Esophagus muscularis mucosa (tissue), 4 donors: ENCODE results near the gene LMAN2L. TPM values are rescaled to one million over a fixed set of nuclear protein-coding genes. Genes with fewer than 3 reads are reported as not detected.

Experiments
- DNase-seq: peaks from one replicate; pipeline ENCODE4 v3.0.0-alpha.2; 2017; ENCODE audit errors: extremely low spot score
- H3K27ac ChIP-seq, 4 donors: fragments of 200-600 bp; sonication (generic); replicated peaks in 1 of 4; 1 replicate in 3 of 4; 2 replicates in 1 of 4; pipeline ENCODE4 v1.5.1; 2016 to 2019; ENCODE audit warnings: mild to moderate bottlenecking in 1 of 4
- H3K27me3 ChIP-seq, 4 donors: fragments of 200-600 bp; sonication (generic); one replicate each; pipeline versions ENCODE4 v1.5.1 to v1.6.0; 2016 to 2019
- H3K36me3 ChIP-seq, 4 donors: fragments of 200-600 bp; sonication (generic); one replicate each; pipeline ENCODE4 v1.5.1; 2016 to 2019
- H3K4me1 ChIP-seq, 4 donors: fragments of 200-600 bp; sonication (generic); one replicate each; pipeline ENCODE4 v1.5.1; 2016 to 2019
- H3K4me3 ChIP-seq, 4 donors: fragments of 200-600 bp; sonication (generic); 1 replicate in 2 of 4; 2 replicates in 2 of 4; pipeline ENCODE4 v1.5.1; 2016 to 2019; ENCODE audit warnings: mild to moderate bottlenecking in 4 of 4, moderate library complexity in 1 of 4
- H3K9me3 ChIP-seq, 4 donors: fragments of 200-600 bp; sonication (generic); 1 replicate in 3 of 4; 2 replicates in 1 of 4; pipeline ENCODE4 v1.5.1; 2016 to 2019
- EP300 ChIP-seq: sonication (generic); formaldehyde crosslinking; IDR thresholded peaks from one replicate; pipeline ENCODE4 v1.6.1; 2017; ENCODE audit warnings: antibody characterized with exemption
- POLR2A ChIP-seq: fragments of 450-650 bp; IDR thresholded peaks from one replicate; pipeline ENCODE4 v1.6.1; 2017; ENCODE audit warnings: antibody characterized with exemption, moderate library complexity, mild to moderate bottlenecking, low read depth
- POLR2AphosphoS5 ChIP-seq, 2 donors: sonication (generic); formaldehyde crosslinking; IDR thresholded peaks; one replicate each; pipeline ENCODE4 v1.6.1; 2017; ENCODE audit warnings: antibody characterized with exemption in 2 of 2
- WGBS: methylation state at CpG from one replicate; pipeline ENCODE4 v1.1.5; 2018; 5-methylcytosine and 5-hydroxymethylcytosine counted together
- intact Hi-C: fragments of 100-400 bp; cut with DNase I; formaldehyde crosslinking; loops from one replicate; pipeline ENCODE4 v1.15.1; 2023
- total RNA-seq, 4 donors: library from RNA; depleted of rRNA; stranded (reverse); fragments of >200 nt; gene quantifications; one replicate each; pipeline versions ENCODE4 v1.1.0 to v1.2.1, GENCODE V29; 2016
- TF ChIP-seq, protein P1 (sequence below), 3 experiments: fragments of 200-600 bp in 2 of 3; fragments of 450-650 bp in 1 of 3; sonication (generic) in 2 of 3; IDR thresholded peaks; one replicate each; pipeline ENCODE4 v1.5.1; 2017 to 2019; ENCODE audit warnings: antibody characterized with exemption in 3 of 3, mild to moderate bottlenecking in 2 of 3, moderate library complexity in 1 of 3

Gene LMAN2L
- total RNA-seq, 4 donors from 2014 or later, result 13.7 to 22.1 (median 21.2) TPM

DNA sequence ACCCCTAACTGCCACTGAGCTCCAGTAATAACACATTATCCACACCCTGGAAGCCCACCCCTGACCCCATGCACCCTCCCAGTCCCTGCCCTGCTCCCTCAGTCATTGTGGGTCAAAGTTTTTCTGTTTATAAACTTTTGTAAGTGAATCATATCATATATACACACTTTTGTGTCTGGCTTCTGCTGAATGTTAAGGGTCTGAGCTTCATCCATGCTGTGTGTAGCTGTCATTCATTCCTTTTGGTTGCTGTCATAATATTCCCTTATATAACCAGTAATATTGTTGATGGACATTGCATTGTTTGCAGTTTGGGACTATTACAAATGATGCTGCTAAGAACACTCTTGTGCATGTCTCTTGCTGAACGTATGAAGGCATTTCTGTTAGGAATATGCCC lies 35.3 kb upstream of the LMAN2L start:
- intact Hi-C loops, result no loop called here
- H3K9me3 ChIP-seq, result no peaks in the 10 kb centered on the region
- no peaks in the 10 kb centered on the region for H3K27me3 ChIP-seq
- no peaks in the 10 kb centered on the region for H3K36me3 ChIP-seq
- no peak for DNase-seq
- no peak overlapping the region for H3K4me3 ChIP-seq
- no peak overlapping the region for H3K27ac ChIP-seq
- peaks cover 9 to 15% (median 12%) of the 10 kb centered on the region in 4 donors for H3K4me1 ChIP-seq
- WGBS, result 3% methylated on average over 1 of the region's 1 CpG
- TF ChIP-seq POLR2AphosphoS5 (IDR thresholded peaks at IDR 0.05) (no peak), EP300 (no peak), POLR2A (no peak)
- TF ChIP-seq, protein P1, sequence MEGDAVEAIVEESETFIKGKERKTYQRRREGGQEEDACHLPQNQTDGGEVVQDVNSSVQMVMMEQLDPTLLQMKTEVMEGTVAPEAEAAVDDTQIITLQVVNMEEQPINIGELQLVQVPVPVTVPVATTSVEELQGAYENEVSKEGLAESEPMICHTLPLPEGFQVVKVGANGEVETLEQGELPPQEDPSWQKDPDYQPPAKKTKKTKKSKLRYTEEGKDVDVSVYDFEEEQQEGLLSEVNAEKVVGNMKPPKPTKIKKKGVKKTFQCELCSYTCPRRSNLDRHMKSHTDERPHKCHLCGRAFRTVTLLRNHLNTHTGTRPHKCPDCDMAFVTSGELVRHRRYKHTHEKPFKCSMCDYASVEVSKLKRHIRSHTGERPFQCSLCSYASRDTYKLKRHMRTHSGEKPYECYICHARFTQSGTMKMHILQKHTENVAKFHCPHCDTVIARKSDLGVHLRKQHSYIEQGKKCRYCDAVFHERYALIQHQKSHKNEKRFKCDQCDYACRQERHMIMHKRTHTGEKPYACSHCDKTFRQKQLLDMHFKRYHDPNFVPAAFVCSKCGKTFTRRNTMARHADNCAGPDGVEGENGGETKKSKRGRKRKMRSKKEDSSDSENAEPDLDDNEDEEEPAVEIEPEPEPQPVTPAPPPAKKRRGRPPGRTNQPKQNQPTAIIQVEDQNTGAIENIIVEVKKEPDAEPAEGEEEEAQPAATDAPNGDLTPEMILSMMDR (IDR thresholded peaks at IDR 0.05), result no peak

DNA sequence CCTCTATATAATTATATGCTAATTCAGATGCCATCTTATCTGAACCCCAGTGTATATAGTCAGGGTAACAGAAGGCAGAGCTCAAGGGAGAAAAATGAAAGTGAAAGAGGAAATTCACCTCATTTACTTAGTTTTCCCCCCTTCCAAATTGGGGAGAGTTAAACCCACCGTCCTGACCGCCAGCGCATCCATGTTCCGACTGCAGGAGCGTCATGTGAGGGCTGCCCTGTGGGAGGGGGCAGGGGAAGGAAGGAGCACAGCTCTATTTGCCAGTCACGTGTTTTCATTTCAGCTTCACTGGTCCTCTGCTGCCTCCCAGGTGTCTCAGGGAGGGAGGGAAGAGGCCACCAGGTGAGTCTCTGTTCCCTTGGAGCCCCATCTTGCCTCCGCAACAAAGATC lies 34.1 kb upstream of the LMAN2L start:
- H3K4me3 ChIP-seq, result peak overlapping the region in 2 of 4 donors; percentile 20 to 33
- TF ChIP-seq POLR2A, result no peak
- TF ChIP-seq POLR2AphosphoS5 (IDR thresholded peaks at IDR 0.05), result no peak
- TF ChIP-seq EP300, result no peak
- TF ChIP-seq, protein P1 (IDR thresholded peaks at IDR 0.05), result no peak

DNA sequence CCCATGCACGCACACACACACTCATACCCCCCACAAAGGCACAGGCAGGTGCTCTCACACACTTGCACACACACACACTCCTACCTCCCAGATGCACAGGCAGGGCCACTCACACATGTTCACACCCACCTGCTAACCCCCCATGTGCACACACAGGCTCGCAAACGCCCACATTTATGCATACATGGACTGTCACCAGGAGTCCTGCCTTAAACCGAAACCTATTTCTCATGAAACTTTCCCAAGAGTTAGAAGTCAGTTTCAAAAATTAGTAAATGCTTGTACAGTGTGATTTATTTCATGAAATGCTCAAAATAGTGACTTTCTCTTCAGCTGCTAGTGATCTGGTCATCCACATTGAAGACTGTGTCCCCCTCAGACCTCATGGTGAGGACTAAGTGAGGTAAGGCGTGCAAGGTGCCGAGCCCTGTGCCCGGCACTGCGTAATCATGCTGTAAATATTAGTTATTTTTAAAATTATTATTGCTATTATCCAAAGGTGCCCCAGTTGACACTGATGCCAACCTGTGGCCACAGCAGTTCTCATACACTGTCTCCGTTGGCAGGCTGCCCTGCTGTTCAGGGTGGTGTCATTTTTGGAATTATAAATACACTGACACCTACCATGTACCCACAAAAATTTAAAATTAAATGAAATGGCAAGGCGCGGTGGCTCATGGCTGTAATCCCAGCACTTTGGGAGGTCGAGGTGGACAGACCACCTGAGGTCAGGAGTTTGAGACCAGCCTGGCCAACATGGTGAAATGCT lies 33.2 kb upstream of the LMAN2L start:
- H3K4me3 ChIP-seq, result no peak overlapping the region
- H3K27me3 ChIP-seq, result no peaks in the 10 kb centered on the region
- peaks cover 9 to 31% (median 22%) of the 10 kb centered on the region in 4 donors for H3K4me1 ChIP-seq
- H3K9me3 ChIP-seq, result no peaks in the 10 kb centered on the region
- DNase-seq, result no peak
- WGBS, result 92% methylated on average over 12 of the region's 12 CpGs
- H3K36me3 ChIP-seq, result no peaks in the 10 kb centered on the region
- H3K27ac ChIP-seq, result no peak overlapping the region
- intact Hi-C loops, result no loop called here
- TF ChIP-seq, protein P1 (IDR thresholded peaks at IDR 0.05), result no peak
- TF ChIP-seq POLR2AphosphoS5 (IDR thresholded peaks at IDR 0.05) (no peak), POLR2A (no peak), EP300 (no peak)

More for the DNA sequence above, 34.1 kb upstream of the LMAN2L start:
- Histone ChIP-seq H3K36me3 (no peaks in the 10 kb centered on the region), H3K27ac (no peak overlapping the region), H3K27me3 (no peaks in the 10 kb centered on the region), H3K4me1 (peaks cover 9 to 24% (median 21%) of the 10 kb centered on the region in 4 donors), H3K9me3 (no peaks in the 10 kb centered on the region)
- WGBS, result 81% methylated on average over 7 of the region's 7 CpGs
- intact Hi-C loops, result no loop called here
- no peak for DNase-seq

DNA sequence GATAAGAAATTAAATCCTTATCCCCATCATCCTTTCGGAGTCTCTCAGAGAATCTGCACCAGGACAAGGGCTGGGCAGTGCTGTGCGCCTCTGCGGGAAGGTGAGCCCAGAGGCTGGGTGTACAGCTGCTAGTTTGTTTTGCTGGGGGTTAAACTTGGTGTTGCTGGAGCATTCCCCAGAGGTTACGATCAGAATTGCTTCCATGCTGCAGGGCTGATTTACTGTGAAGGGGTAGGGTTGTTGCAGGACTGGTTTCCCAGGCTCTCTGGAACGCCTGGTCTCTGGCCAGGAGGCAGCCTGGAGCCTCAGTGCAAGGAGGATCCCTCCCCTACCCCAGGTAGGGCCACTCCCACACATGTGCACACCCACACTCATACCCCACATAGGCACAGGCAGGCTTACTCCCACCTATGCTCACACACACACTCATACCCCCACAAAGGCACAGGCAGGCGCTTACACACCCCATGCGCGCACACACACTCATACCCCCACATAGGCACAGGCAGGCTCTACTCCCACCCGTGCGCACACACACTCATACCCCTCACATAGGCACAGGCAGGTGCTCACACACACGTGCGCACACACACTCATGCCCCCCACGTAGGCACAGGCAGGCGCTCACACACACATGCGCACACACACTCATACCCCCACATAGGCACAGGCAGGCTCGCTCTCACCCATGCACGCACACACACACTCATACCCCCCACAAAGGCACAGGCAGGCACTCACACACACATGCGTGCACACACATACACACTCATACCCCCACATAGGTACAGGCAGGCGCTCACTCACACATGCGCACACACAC lies 32.1 kb upstream of the LMAN2L start:
- H3K9me3 ChIP-seq, result no peaks in the 10 kb centered on the region
- H3K36me3 ChIP-seq, result peaks cover 0 to 5% (median 0%) of the 10 kb centered on the region in 4 donors
- no peak overlapping the region for H3K4me3 ChIP-seq
- no peaks in the 10 kb centered on the region for H3K27me3 ChIP-seq
- intact Hi-C loops, result no loop called here
- peaks cover 9 to 31% (median 23%) of the 10 kb centered on the region in 4 donors for H3K4me1 ChIP-seq
- TF ChIP-seq, protein P1 (IDR thresholded peaks at IDR 0.05), result no peak
- no peak for TF ChIP-seq POLR2AphosphoS5 (IDR thresholded peaks at IDR 0.05)
- TF ChIP-seq EP300, result no peak
- no peak for TF ChIP-seq POLR2A
- H3K27ac ChIP-seq, result no peak overlapping the region
- 90% methylated on average over 17 of the region's 20 CpGs for WGBS
- DNase-seq, result no peak
